Suppressor macrophage (primary cell): ENCODE results near the gene MED15.

ENCODE experiments used
- DNase-seq, 4 experiments: peaks; one replicate each; pipeline ENCODE4 v3.0.0-alpha.2; 2020 to 2022

MED15 gene

GRCh38 chr22:20629401-20629800 lies 122.0 kb downstream of the MED15 start:
- no peak for DNase-seq

GRCh38 chr22:20630873-20631617 lies 123.6 kb downstream of the MED15 start:
- no peak for DNase-seq

GRCh38 chr22:20632082-20632481 lies 124.7 kb downstream of the MED15 start:
- DNase-seq: no peak

GRCh38 chr22:20632518-20632917 lies 125.1 kb downstream of the MED15 start:
- no peak for DNase-seq

GRCh38 chr22:20634560-20635226 lies 127.3 kb downstream of the MED15 start:
- DNase-seq: no peak

GRCh38 chr22:20635227-20635591 lies 127.8 kb downstream of the MED15 start:
- no peak for DNase-seq

GRCh38 chr22:20636075-20636812 lies 128.8 kb downstream of the MED15 start:
- DNase-seq: no peak

- no peak for DNase-seq
These were observed 129.5 kb downstream of the MED15 start for GRCh38 chr22:20636945-20637344.
